Endometrial microvascular endothelial cells (primary cell): ENCODE data around the gene CUBN. TPM values are rescaled to one million over a fixed set of nuclear protein-coding genes. Genes with fewer than 3 reads are reported as not detected.

Source experiments
- in situ Hi-C: cut with HindIII; loops from 2 replicates; pipeline ENCODE4 v1.10.0; 2017; ENCODE audit warnings: low sequenced_read_pairs, low pct_unique_long_range_greater_than_20kb; ENCODE audit errors: inconsistent ontology term
- total RNA-seq: library from RNA; depleted of rRNA; stranded (reverse); fragments of >200 nt; gene quantifications from one replicate; pipeline ENCODE4 v1.2.3, GENCODE V29; 2015; ENCODE audit errors: inconsistent ontology term

The CUBN gene
- total RNA-seq, 1 donor from 2014 or later, result 0.74 TPM

GRCh38 chr10:16948361-16948760 is 181.2 kb downstream of the CUBN start:
- in situ Hi-C loops, result no loop called here

- in situ Hi-C loops, result no loop called here
Measured at GRCh38 chr10:16947069-16947468, 182.5 kb downstream of the CUBN start.

- in situ Hi-C loops, result no loop called here
Measured at GRCh38 chr10:16945593-16945992, 184.0 kb downstream of the CUBN start.

- in situ Hi-C loops, result no loop called here
Measured at GRCh38 chr10:16944986-16945385, 184.6 kb downstream of the CUBN start.

- in situ Hi-C loops, result no loop called here
Measured at GRCh38 chr10:16944402-16944801, 185.2 kb downstream of the CUBN start.

- in situ Hi-C loops, result no loop called here
Measured at GRCh38 chr10:16943295-16944285, 186.0 kb downstream of the CUBN start.

- in situ Hi-C loops, result no loop called here
Measured at GRCh38 chr10:16942381-16943078, 187.1 kb downstream of the CUBN start.

GRCh38 chr10:16941870-16942269 is 187.7 kb downstream of the CUBN start:
- in situ Hi-C loops, result no loop called here

GRCh38 chr10:16941067-16941466 is 188.5 kb downstream of the CUBN start:
- in situ Hi-C loops, result no loop called here

- in situ Hi-C loops, result no loop called here
Measured at GRCh38 chr10:16938952-16939351, 190.7 kb downstream of the CUBN start.

- in situ Hi-C loops, result no loop called here
Measured at GRCh38 chr10:16934461-16934860, 195.2 kb downstream of the CUBN start.

GRCh38 chr10:16933783-16934182 is 195.8 kb downstream of the CUBN start:
- in situ Hi-C loops, result no loop called here

- in situ Hi-C loops, result no loop called here
Measured at GRCh38 chr10:16931930-16932329, 197.7 kb downstream of the CUBN start.

GRCh38 chr10:16930540-16930939 is 199.1 kb downstream of the CUBN start:
- in situ Hi-C loops, result no loop called here

- in situ Hi-C loops, result no loop called here
Measured at GRCh38 chr10:16929069-16929468, 200.5 kb downstream of the CUBN start.

- in situ Hi-C loops, result no loop called here
Measured at GRCh38 chr10:16927546-16927945, 202.1 kb downstream of the CUBN start.

- in situ Hi-C loops, result no loop called here
Measured at GRCh38 chr10:16923726-16924125, 205.9 kb downstream of the CUBN start.

GRCh38 chr10:16923309-16923708 is 206.3 kb downstream of the CUBN start:
- in situ Hi-C loops, result no loop called here

GRCh38 chr10:16919121-16919982 is 210.3 kb downstream of the CUBN start:
- in situ Hi-C loops, result no loop called here
